Dermis blood vessel endothelial cell (primary cell): ENCODE results near the gene ACP1. TPM values are rescaled to one million over a fixed set of nuclear protein-coding genes. Genes with fewer than 3 reads are reported as not detected.

Experiments
- DNase-seq: peaks from one replicate; pipeline ENCODE4 v3.0.0; 2010
- total RNA-seq: library from RNA; depleted of rRNA; stranded (reverse); fragments of >200 nt; gene quantifications from 2 replicates; pipeline ENCODE4 v1.2.3, GENCODE V29; 2014

Gene ACP1
- total RNA-seq: 68.1 and 96.8 TPM in 2 replicates

- peak; percentile 98 for DNase-seq
Measured at GRCh38 chr2:264493-265468, at the start of gene ACP1. TSS of gene ACP1 (plus strand) at chr2:264947. CDS start at chr2:264965, 18 bp downstream.

GRCh38 chr2:216068-216467, 48.7 kb upstream of the ACP1 start:
- no peak for DNase-seq

GRCh38 chr2:223451-223850, 41.3 kb upstream of the ACP1 start:
- DNase-seq: no peak

GRCh38 chr2:223971-224760, 40.6 kb upstream of the ACP1 start:
- DNase-seq: no peak

- no peak for DNase-seq
Measured at GRCh38 chr2:228115-228514, 36.6 kb upstream of the ACP1 start.

GRCh38 chr2:228518-229278, 36.0 kb upstream of the ACP1 start:
- no peak for DNase-seq

- DNase-seq: no peak
Measured at GRCh38 chr2:231521-232185, 33.1 kb upstream of the ACP1 start.

GRCh38 chr2:233030-233429, 31.7 kb upstream of the ACP1 start:
- no peak for DNase-seq

- DNase-seq: no peak
Measured at GRCh38 chr2:234421-234820, 30.3 kb upstream of the ACP1 start.

GRCh38 chr2:236993-237539, 27.7 kb upstream of the ACP1 start:
- DNase-seq: no peak

GRCh38 chr2:237878-238277, 26.9 kb upstream of the ACP1 start:
- no peak for DNase-seq

- no peak for DNase-seq
Measured at GRCh38 chr2:238431-238830, 26.3 kb upstream of the ACP1 start.

GRCh38 chr2:238869-239268, 25.9 kb upstream of the ACP1 start:
- no peak for DNase-seq

GRCh38 chr2:244547-244946, 20.2 kb upstream of the ACP1 start:
- no peak for DNase-seq

GRCh38 chr2:246489-247144, 18.1 kb upstream of the ACP1 start:
- DNase-seq: peak; percentile 72

GRCh38 chr2:248724-249123, 16.0 kb upstream of the ACP1 start:
- no peak for DNase-seq

GRCh38 chr2:249538-250042, 15.2 kb upstream of the ACP1 start:
- DNase-seq: no peak

GRCh38 chr2:252001-252602, 12.6 kb upstream of the ACP1 start:
- no peak for DNase-seq

GRCh38 chr2:253202-253638, 11.5 kb upstream of the ACP1 start:
- no peak for DNase-seq

GRCh38 chr2:254241-254640, 10.5 kb upstream of the ACP1 start:
- DNase-seq: no peak

GRCh38 chr2:255195-255594, 9.6 kb upstream of the ACP1 start:
- DNase-seq: no peak
